PC-9 (cell line): ENCODE data around the gene RTL10.

Experiments used
- CTCF ChIP-seq: fragments of 200-600 bp; sonication (generic); conservative IDR thresholded peaks from 2 replicates; pipeline ENCODE4 v1.6.1; 2017; ENCODE audit warnings: mixed run types, antibody characterized with exemption, mild to moderate bottlenecking, moderate library complexity
- EZH2 ChIP-seq: fragments of 200-600 bp; sonication (generic); IDR thresholded peaks from 2 replicates; pipeline ENCODE4 v1.8.0; 2017; ENCODE audit warnings: antibody characterized with exemption, low read depth

GRCh38 chr22:19870153-19871022 is 15.7 kb upstream of the RTL10 start:
- TF ChIP-seq CTCF (no peak), EZH2 (no peak)
